ENCODE results near the gene SH3PXD2A.

DNA sequence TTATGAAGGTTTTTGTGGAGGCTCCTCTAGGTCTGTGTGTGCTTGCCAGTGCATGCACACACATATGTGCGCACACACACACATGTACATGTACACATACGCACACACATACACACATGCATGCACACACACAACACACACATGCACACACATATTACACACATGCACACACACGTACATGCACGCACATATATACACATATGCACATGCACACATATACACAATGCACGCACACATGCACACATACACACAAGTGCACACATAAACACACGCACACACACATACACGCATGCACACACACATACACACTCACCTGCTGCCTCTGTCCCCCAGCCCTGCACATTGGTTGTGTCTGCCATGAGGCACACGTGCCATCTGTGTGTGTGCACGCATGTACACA is 295.6 kb downstream of the SH3PXD2A start:
- TF ChIP-seq, protein P1, sequence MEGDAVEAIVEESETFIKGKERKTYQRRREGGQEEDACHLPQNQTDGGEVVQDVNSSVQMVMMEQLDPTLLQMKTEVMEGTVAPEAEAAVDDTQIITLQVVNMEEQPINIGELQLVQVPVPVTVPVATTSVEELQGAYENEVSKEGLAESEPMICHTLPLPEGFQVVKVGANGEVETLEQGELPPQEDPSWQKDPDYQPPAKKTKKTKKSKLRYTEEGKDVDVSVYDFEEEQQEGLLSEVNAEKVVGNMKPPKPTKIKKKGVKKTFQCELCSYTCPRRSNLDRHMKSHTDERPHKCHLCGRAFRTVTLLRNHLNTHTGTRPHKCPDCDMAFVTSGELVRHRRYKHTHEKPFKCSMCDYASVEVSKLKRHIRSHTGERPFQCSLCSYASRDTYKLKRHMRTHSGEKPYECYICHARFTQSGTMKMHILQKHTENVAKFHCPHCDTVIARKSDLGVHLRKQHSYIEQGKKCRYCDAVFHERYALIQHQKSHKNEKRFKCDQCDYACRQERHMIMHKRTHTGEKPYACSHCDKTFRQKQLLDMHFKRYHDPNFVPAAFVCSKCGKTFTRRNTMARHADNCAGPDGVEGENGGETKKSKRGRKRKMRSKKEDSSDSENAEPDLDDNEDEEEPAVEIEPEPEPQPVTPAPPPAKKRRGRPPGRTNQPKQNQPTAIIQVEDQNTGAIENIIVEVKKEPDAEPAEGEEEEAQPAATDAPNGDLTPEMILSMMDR (conservative IDR thresholded peaks at IDR 0.05 in 1 of 2, IDR thresholded peaks at IDR 0.05 in 1 of 2; ENCODE audit: extremely low read depth in 1 of 2, insufficient read depth in 1 of 2, low read depth in 1 of 2, low read length in 2 of 2), result no peak
- TF ChIP-seq EZH2 (IDR thresholded peaks at IDR 0.05; ENCODE audit: borderline replicate concordance, low read length), result no peak

All from mammary epithelial cell (primary cell).